GM18498 (cell line): ENCODE results near the gene AMPD3.
A peak's percentile ranks its signal among the peaks of the same experiment; 100 is the strongest.
"Not testable (repeated sequence)": the region's sequence is repeated elsewhere in the genome, so short reads cannot be mapped to it uniquely, and the experiment has no call there.

Source experiments
- ATAC-seq: cut with Tn5 transposase; IDR thresholded peaks from one replicate; pipeline ENCODE4 v1.9.1; 2021; ENCODE audit warnings: mild to moderate bottlenecking, moderate library complexity; ENCODE audit not compliant: unreplicated experiment

The AMPD3 gene

GRCh38 chr11:10436683-10437082 is 18.4 kb upstream of the AMPD3 start:
- ATAC-seq = not testable (repeated sequence)

DNA sequence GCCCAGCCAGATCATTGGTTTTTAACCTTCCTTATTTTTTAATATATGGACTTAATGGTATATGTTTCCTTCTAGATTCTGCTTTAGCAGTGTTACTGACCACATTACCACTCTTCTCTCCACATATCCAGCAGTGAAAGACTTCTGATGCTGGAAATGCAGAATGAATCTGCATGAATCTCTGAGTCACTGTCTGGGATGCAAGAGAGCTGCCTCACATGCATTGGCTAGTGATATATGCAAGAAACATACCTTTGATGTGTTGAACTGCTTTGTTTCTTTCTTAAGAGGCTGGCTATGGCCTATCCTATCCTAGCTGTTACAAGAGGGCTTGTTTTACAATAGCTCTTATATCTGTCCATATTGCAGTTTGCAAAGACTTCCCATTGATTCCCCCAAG is 16.6 kb upstream of the AMPD3 start:
- no peak for ATAC-seq

- ATAC-seq = no peak
Measured at GRCh38 chr11:10439351-10439750, 15.7 kb upstream of the AMPD3 start.

- no peak for ATAC-seq
Measured at GRCh38 chr11:10439924-10440323, 15.1 kb upstream of the AMPD3 start.

DNA sequence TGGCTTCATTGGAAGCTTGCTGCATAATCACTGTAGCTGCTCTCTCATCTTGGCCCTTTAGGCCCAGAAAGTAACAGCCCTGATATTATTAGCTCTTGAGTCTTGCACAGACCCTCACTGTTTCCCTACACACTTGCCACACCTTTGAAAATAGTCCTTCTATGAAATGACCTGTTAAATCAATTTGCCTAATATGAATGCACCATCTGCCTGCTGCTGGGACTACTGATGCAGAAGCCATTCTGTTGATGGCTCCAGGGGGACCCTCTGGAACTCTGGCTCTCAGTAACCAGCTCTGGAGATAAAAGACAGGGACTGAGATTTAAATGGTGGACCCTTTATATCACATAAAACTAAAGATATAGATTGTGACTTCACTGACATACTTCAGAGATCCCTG is 14.7 kb upstream of the AMPD3 start:
- ATAC-seq = no peak

DNA sequence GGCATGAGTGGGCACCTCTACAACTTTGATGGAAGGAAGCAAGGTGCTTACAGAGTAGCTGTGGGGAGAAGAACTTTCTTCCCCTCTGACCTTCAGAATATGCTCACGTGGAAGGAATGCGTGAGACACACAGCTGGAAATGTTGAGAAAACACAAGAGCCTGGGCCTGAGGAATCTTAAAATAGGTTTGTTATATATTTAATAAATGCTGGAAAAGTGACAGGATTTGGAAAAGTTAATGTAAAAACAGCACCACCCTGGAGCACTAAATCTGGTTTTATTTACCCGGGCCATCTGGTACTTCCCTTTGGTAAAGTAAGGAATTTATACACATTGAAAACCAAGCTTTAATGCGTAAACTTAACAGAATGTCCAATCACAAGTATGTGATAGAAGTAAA is 14.0 kb upstream of the AMPD3 start:
- no peak for ATAC-seq

- peak; percentile 98 for ATAC-seq
Measured at GRCh38 chr11:10441652-10442503, 13.2 kb upstream of the AMPD3 start.

GRCh38 chr11:10443152-10443551 is 11.9 kb upstream of the AMPD3 start:
- ATAC-seq = no peak

- no peak for ATAC-seq
Measured at GRCh38 chr11:10443721-10444235, 11.3 kb upstream of the AMPD3 start.

- no peak for ATAC-seq
Measured at GRCh38 chr11:10444725-10445315, 10.2 kb upstream of the AMPD3 start.

DNA sequence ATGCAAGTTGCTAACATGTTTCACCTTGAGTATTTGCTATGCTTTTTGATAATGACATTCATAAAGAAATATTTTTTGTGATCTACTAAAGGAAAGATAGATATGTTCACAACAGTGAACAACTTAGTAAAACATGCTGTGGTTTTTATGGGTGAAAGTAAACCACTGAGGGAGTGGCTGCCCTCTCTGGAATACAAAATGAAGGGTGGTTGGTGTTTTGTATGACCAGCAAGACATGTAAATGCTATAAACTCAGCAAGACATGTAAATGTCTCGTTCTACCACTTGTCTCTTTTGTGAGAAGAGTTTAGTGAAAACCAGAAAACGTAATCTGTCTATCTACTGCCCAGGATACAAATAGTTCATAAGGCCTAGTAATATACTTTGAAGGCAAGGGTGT is 7.6 kb upstream of the AMPD3 start:
- no peak for ATAC-seq

GRCh38 chr11:10450462-10451425 is 4.3 kb upstream of the AMPD3 start:
- no peak for ATAC-seq

DNA sequence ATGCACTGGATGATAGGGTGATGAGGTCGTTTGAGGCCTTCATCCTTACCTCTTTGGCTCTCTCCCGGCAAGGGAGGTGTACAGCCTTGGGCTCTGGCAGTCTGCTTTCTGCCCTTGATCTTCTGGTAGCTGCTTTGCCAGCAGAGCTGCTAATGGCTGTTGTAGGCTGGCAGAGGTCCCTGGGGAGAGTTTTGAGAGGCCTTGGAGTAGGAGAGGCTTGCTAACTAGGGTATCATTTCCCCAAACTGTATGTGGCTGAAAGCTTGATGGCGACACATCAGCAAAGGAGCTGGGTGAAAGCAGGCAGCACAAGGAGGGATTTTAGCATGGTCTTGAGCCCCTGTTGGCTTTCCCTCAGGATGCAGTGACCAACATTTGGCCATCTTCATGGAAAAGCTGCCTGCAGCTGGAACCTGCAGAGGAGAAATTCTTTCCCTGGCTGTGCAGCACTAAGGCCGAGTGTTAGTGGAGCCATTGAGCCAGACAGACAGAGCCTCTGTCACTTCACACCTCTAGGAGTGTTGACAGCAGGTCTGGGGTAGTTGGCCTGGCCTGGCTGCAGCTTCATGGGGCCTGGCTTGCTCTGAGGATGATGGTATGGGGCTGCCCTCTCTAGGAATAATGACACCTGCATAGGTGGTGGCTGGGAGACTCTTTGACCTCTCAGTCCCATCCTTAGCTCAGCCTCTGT is 3.5 kb upstream of the AMPD3 start:
- no peak for ATAC-seq

DNA sequence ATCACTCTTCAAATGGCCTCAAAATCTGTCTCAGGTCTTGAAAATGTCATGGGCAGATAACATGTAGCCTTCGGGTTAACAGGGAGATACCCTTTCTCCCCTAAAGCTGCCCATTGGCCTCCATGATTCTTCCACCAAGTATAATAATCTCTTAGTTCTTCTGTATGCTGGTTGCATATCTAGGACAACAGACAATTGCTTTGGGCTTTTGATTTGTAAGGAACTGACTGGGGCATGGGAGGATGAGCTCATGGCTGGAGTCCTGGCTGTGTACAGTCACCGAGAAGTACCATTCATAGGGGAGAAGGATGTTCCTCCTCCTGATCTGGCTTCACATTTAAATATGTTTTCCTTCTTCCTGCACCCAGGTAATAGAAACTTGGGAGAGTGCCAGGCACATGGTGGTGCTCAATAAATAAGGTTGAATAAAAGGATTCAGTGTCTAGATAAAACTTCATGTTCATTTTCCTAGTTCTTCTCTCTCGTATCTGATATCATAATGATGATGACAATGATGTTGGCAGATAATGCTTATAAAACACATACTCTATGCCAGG is 2.8 kb upstream of the AMPD3 start:
- no peak for ATAC-seq

DNA sequence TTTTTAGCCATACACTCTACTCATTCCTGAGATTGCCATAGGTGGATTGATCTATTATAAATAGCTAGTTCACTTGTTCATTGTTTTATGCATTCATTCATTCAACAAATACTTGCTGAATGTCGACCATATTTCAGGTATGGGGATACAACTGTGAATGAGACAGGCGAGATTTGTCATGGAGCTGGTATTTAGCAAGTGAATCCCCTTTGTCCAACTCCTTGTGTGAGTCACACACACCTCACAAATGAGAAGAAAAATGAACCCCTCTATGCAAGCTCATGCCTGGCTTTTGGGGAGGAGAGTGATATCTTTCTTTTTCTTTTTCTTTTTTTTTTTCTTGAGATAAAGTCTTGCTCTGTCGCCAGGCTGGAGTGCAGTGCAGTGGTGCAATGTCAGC is 1.8 kb upstream of the AMPD3 start:
- ATAC-seq = no peak

DNA sequence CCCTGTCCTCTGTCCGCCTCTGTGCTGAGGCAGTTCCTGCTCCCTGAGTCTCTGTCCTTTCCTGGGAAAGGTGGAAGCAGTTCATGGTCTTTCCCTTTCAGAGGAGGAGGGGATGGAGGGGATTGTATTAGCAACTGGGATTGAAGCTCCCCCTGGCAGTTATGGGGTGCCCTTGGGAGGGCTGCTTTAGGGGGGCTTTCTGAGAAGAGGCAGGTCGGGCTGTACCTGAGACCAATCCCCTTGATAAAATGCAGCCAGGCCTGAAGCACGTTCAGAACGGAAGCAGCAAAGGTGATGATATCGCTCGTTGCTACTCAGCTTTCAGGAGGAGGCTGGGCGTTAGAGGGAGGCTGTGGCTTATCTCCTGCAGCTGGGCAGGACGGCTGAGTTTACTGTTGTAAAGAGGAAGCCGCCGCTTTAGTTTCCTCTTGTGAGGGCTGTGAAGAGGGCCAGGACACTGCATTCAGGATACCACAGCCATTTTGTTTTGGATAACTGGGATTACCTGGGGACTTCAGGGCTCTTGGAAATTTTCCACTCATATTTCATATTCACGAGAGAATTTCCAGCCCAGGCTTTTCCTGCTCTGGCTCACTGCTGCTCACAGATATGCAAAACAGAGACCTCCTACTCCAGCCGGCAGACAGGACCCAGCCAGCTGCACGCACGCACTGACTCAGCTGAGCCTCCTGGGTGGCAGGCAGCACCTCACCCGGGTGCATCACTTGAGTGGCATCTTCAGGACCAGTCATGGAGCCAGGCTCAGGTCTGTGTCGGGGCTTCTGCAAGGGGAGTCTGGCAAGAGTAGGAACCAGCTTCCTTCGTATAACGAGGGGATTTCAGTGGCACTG is 798 bp downstream of the AMPD3 start:
- ATAC-seq = peak; percentile 66

GRCh38 chr11:10456519-10456918 is 1.5 kb downstream of the AMPD3 start:
- ATAC-seq = no peak

GRCh38 chr11:10457901-10458300 is 2.8 kb downstream of the AMPD3 start:
- no peak for ATAC-seq
